ENCODE data around the gene ESR2. TPM values are rescaled to one million over a fixed set of nuclear protein-coding genes. Genes with fewer than 3 reads are reported as not detected.
A peak's percentile ranks its signal among the peaks of the same experiment; 100 is the strongest.

Gene ESR2
- total and polyA plus RNA-seq, 4 experiments from 2014 or later: 0.12 to 0.59 TPM; not detected in 2

GRCh38 chr14:64060648-64061096 is 233.5 kb downstream of the ESR2 start:
- Mint-ChIP-seq H3K4me1 (peaks cover 8 to 17% (median 10%) of the 10 kb centered on the region in 4 donors), H3K27me3 (no peaks in the 10 kb centered on the region), H3K4me3 (no peak overlapping the region), H3K27ac (peak overlapping the region in 1 of 7 donors; percentile 30), H3K36me3 (peaks cover 44 to 78% of the 10 kb centered on the region in 2 donors), H3K9me3 (peaks cover 0 to 1% (median 0%) of the 10 kb centered on the region in 8 donors)
- Histone ChIP-seq H3K27ac (ENCODE audit: low read depth, low read length) (no peak overlapping the region), H3K36me3 (ENCODE audit: insufficient read depth, low read length) (peaks cover 34% of the 10 kb centered on the region), H3K27me3 (ENCODE audit: insufficient read depth, low read length) (no peaks in the 10 kb centered on the region), H3K9me3 (ENCODE audit: control insufficient read depth in 1 of 2, low read length in 2 of 2) (no peaks in the 10 kb centered on the region), H3K4me3 (ENCODE audit: low read length in 2 of 2) (no peak overlapping the region), H3K4me1 (ENCODE audit: insufficient read depth, low read length) (no peaks in the 10 kb centered on the region)
- intact Hi-C loops (cut with micrococcal nuclease): no loop called here
- ChIA-PET CTCF (ENCODE audit: partially characterized antibody) (interaction anchor here (1.2 kb wide), 1 partner anchor 260 kb away, joined by 3 read pairs; no protein-coding TSS in a partner anchor), POLR2A (ENCODE audit: partially characterized antibody) (no interaction called here)
- DNase-seq: no peak

GRCh38 chr14:64060199-64060545 is 234.0 kb downstream of the ESR2 start:
- Mint-ChIP-seq H3K4me3 (no peak overlapping the region), H3K27ac (peak overlapping the region in 3 of 7 donors; percentile 30 to 50 (median 41)), H3K27me3 (no peaks in the 10 kb centered on the region), H3K36me3 (peaks cover 41 to 73% of the 10 kb centered on the region in 2 donors), H3K9me3 (peaks cover 0 to 1% (median 0%) of the 10 kb centered on the region in 8 donors), H3K4me1 (peaks cover 8 to 17% (median 10%) of the 10 kb centered on the region in 4 donors)
- Histone ChIP-seq H3K36me3 (ENCODE audit: insufficient read depth, low read length) (peaks cover 34% of the 10 kb centered on the region), H3K9me3 (ENCODE audit: control insufficient read depth in 1 of 2, low read length in 2 of 2) (no peaks in the 10 kb centered on the region), H3K4me3 (ENCODE audit: low read length in 2 of 2) (no peak overlapping the region), H3K4me1 (ENCODE audit: insufficient read depth, low read length) (no peaks in the 10 kb centered on the region), H3K27me3 (ENCODE audit: insufficient read depth, low read length) (no peaks in the 10 kb centered on the region), H3K27ac (ENCODE audit: low read depth, low read length) (no peak overlapping the region)
- DNase-seq: no peak
- ChIA-PET CTCF (ENCODE audit: partially characterized antibody) (interaction anchor here (1.2 kb wide), 1 partner anchor 260 kb away, joined by 3 read pairs; no protein-coding TSS in a partner anchor), POLR2A (ENCODE audit: partially characterized antibody) (no interaction called here)
- intact Hi-C loops (cut with micrococcal nuclease): no loop called here

- H3K4me3 ChIP-seq (ENCODE audit: low read length in 2 of 2): no peak overlapping the region
- Mint-ChIP-seq H3K27ac (peak overlapping the region in 3 of 7 donors; percentile 41 to 56 (median 50)), H3K27me3 (no peaks in the 10 kb centered on the region), H3K36me3 (peaks cover 40 to 73% of the 10 kb centered on the region in 2 donors), H3K9me3 (peaks cover 0 to 1% (median 0%) of the 10 kb centered on the region in 8 donors), H3K4me1 (peaks cover 8 to 17% (median 10%) of the 10 kb centered on the region in 4 donors), H3K4me3 (no peak overlapping the region)
- DNase-seq: no peak
- no peaks in the 10 kb centered on the region for H3K4me1 ChIP-seq (ENCODE audit: insufficient read depth, low read length)
- H3K36me3 ChIP-seq (ENCODE audit: insufficient read depth, low read length): peaks cover 36% of the 10 kb centered on the region
- no peaks in the 10 kb centered on the region for H3K9me3 ChIP-seq (ENCODE audit: control insufficient read depth in 1 of 2, low read length in 2 of 2)
- POLR2A ChIA-PET (ENCODE audit: partially characterized antibody): no interaction called here
- H3K27me3 ChIP-seq (ENCODE audit: insufficient read depth, low read length): no peaks in the 10 kb centered on the region
- H3K27ac ChIP-seq (ENCODE audit: low read depth, low read length): no peak overlapping the region
- intact Hi-C loops (cut with micrococcal nuclease): no loop called here
- CTCF ChIA-PET (ENCODE audit: partially characterized antibody): interaction anchor here (1.2 kb wide), 1 partner anchor 259 kb away, joined by 3 read pairs; no protein-coding TSS in a partner anchor
These were observed 234.5 kb downstream of the ESR2 start for GRCh38 chr14:64059454-64060198.

- Histone ChIP-seq H3K36me3 (ENCODE audit: insufficient read depth, low read length) (peaks cover 33% of the 10 kb centered on the region), H3K4me1 (ENCODE audit: insufficient read depth, low read length) (no peaks in the 10 kb centered on the region), H3K27ac (ENCODE audit: low read depth, low read length) (no peak overlapping the region), H3K9me3 (ENCODE audit: control insufficient read depth in 1 of 2, low read length in 2 of 2) (no peaks in the 10 kb centered on the region), H3K4me3 (ENCODE audit: low read length in 2 of 2) (no peak overlapping the region), H3K27me3 (ENCODE audit: insufficient read depth, low read length) (no peaks in the 10 kb centered on the region)
- intact Hi-C loops (cut with micrococcal nuclease): no loop called here
- H3K4me1 Mint-ChIP-seq: peaks cover 0 to 8% (median 5%) of the 10 kb centered on the region in 4 donors
- CTCF ChIA-PET (ENCODE audit: partially characterized antibody): no interaction called here
- H3K9me3 Mint-ChIP-seq: no peaks in the 10 kb centered on the region
- POLR2A ChIA-PET (ENCODE audit: partially characterized antibody): no interaction called here
- DNase-seq: no peak
- no peaks in the 10 kb centered on the region for H3K27me3 Mint-ChIP-seq
- H3K27ac Mint-ChIP-seq: peak overlapping the region in 2 of 7 donors; percentile 25 to 82
- H3K36me3 Mint-ChIP-seq: peaks cover 55 to 68% of the 10 kb centered on the region in 2 donors
- no peak overlapping the region for H3K4me3 Mint-ChIP-seq
These were observed 240.2 kb downstream of the ESR2 start for GRCh38 chr14:64053694-64054669.

- POLR2A ChIA-PET (ENCODE audit: partially characterized antibody): no interaction called here
- peaks cover 0 to 2% (median 0%) of the 10 kb centered on the region in 8 donors for H3K9me3 Mint-ChIP-seq
- H3K27me3 Mint-ChIP-seq: no peaks in the 10 kb centered on the region
- H3K4me3 Mint-ChIP-seq: no peak overlapping the region
- CTCF ChIA-PET (ENCODE audit: partially characterized antibody): no interaction called here
- no peaks in the 10 kb centered on the region for H3K27me3 ChIP-seq (ENCODE audit: insufficient read depth, low read length)
- no peaks in the 10 kb centered on the region for H3K4me1 ChIP-seq (ENCODE audit: insufficient read depth, low read length)
- H3K36me3 ChIP-seq (ENCODE audit: insufficient read depth, low read length): peaks cover 45% of the 10 kb centered on the region
- H3K36me3 Mint-ChIP-seq: peaks cover 58 to 72% of the 10 kb centered on the region in 2 donors
- H3K4me3 ChIP-seq (ENCODE audit: low read length in 2 of 2): no peak overlapping the region
- H3K27ac ChIP-seq (ENCODE audit: low read depth, low read length): no peak overlapping the region
- DNase-seq: no peak
- H3K9me3 ChIP-seq (ENCODE audit: control insufficient read depth in 1 of 2, low read length in 2 of 2): no peaks in the 10 kb centered on the region
- H3K27ac Mint-ChIP-seq: peak overlapping the region in 1 of 7 donors; percentile 2
- peaks cover 0 to 3% (median 1%) of the 10 kb centered on the region in 4 donors for H3K4me1 Mint-ChIP-seq
- intact Hi-C loops (cut with micrococcal nuclease): no loop called here
These were observed 244.4 kb downstream of the ESR2 start for GRCh38 chr14:64049616-64050381.

- H3K27me3 ChIP-seq (ENCODE audit: insufficient read depth, low read length): no peaks in the 10 kb centered on the region
- no peak overlapping the region for H3K27ac ChIP-seq (ENCODE audit: low read depth, low read length)
- ChIA-PET CTCF (ENCODE audit: partially characterized antibody) (interaction anchor here (1.4 kb wide), 1 partner anchor 245 kb away, joined by 3 read pairs; no protein-coding TSS in a partner anchor), POLR2A (ENCODE audit: partially characterized antibody) (no interaction called here)
- H3K9me3 ChIP-seq (ENCODE audit: control insufficient read depth in 1 of 2, low read length in 2 of 2): no peaks in the 10 kb centered on the region
- Mint-ChIP-seq H3K4me1 (peaks cover 0 to 11% (median 5%) of the 10 kb centered on the region in 4 donors), H3K27me3 (no peaks in the 10 kb centered on the region), H3K36me3 (peaks cover 66 to 74% of the 10 kb centered on the region in 2 donors), H3K27ac (peak overlapping the region in 1 of 7 donors; percentile 24), H3K4me3 (no peak overlapping the region), H3K9me3 (peaks cover 0 to 19% (median 2%) of the 10 kb centered on the region in 8 donors)
- DNase-seq: no peak
- no peaks in the 10 kb centered on the region for H3K4me1 ChIP-seq (ENCODE audit: insufficient read depth, low read length)
- no peak overlapping the region for H3K4me3 ChIP-seq (ENCODE audit: low read length in 2 of 2)
- intact Hi-C loops (cut with micrococcal nuclease): no loop called here
- H3K36me3 ChIP-seq (ENCODE audit: insufficient read depth, low read length): peaks cover 27% of the 10 kb centered on the region
These were observed 249.1 kb downstream of the ESR2 start for GRCh38 chr14:64045091-64045490.
